NCI-H128 (cell line): Measurements from ENCODE around the gene UCN3.
A peak's percentile ranks its signal among the peaks of the same experiment; 100 is the strongest.
"Not testable (repeated sequence)": the region's sequence is repeated elsewhere in the genome, so short reads cannot be mapped to it uniquely, and the experiment has no call there.

ENCODE experiments used
- DNase-seq: peaks from one replicate; lab custom pipeline; 2025; ENCODE audit not compliant: unreplicated experiment; lab: John Stamatoyannopoulos, UW

Gene UCN3

GRCh38 chr10:5404208-5405041 is 39.7 kb downstream of the UCN3 start, which contains the start of gene TUBAL3:
Gene TUBAL3, minus strand, starts transcription at chr10:5404828. Its CDS starts 36 bp downstream, at chr10:5404792.
- DNase-seq: no peak

DNA sequence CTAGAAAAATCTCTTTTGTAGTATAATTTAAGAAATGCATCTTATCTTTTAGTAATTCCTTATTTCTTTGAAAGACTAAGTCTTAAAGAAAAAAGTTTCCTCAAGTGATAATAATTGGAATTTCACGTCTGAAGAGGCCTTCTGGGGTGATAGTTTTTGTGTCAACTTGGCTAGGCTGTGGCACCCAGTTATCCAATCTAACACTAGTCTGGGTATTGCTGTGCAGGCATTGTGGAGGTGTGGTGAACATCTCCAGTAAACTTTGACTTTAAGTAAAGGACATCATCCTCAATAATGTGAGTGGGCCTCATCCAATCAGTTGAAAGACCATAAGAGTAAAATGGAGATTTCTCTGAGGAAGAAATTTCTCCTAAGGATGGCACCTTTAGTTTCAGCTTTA is 42.2 kb downstream of the UCN3 start:
- DNase-seq: no peak

- DNase-seq: not testable (repeated sequence)
Measured at GRCh38 chr10:5410787-5411186, 46.0 kb downstream of the UCN3 start.

DNA sequence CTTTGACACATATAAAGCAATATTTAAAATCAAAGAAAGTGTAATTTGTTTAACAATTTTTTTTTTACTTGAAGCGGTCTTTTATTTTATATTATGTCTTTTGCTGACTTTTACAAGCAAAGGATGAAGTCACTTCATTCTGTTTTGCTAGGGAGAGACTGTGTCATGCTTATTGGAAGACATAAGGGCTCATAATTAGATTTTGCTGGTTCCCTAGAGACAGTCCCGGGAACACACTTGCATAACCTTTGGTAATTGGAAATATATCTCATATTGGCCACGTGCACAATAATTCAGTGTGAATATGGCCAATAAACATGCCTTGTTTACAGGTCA is 47.1 kb downstream of the UCN3 start:
- DNase-seq: no peak

DNA sequence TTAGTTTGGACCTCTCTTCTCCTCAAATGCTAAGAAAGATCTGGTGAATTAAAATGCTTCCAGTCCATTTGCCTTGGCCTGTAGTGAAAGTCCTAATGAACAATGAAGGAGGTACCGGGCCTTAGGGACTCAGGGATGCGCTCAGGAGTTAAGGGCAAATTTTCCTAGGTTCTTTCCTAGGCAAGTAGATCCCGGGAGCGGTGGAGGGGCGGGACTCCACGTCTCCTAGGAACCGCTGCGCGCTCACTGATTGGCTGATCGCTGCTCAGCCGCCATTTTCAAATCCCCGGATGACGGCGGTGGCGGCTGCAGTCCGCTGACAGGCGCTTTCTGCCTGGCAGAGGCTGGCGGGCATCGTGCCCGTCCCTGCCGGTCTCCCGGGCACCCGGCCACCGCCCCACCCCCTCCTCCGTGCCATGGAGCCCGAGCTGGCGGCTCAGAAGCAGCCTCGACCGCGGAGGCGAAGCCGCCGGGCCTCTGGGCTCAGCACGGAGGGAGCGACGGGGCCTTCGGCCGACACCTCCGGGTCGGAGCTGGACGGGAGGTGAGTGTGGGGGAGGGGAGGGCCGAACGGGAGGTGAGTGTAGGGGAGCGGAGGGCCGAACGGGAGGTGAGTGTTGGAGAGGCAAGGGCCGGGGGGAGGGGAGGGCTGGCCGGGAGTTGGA is 47.6 kb downstream of the UCN3 start, which contains the start of gene NET1:
Gene NET1, plus strand, starts transcription at position 281 of the 665 bp plus-strand sequence. Its CDS starts 136 bp downstream, at position 417.
- DNase-seq: peak; percentile 71

GRCh38 chr10:5413012-5413938 is 48.5 kb downstream of the UCN3 start:
- DNase-seq: no peak

DNA sequence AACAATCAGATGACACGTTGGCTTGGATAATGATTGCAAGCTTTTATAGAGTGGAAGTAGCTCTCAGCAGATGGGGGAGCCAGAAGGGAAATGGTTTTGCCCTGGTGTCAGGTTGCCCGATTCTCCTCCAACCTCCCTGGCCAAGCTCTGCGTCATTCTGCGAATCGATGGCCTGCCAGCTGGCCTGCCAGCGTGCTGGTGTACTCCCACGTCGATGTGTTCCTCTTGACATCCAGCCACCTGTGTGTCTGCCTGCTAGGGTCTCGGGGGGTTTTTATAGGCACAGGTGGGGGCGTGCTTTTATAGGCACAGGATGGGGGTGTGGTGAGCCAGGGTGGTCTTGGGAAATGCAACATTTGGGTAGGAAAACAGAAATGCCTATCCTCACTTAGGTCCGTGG is 52.2 kb downstream of the UCN3 start:
- no peak for DNase-seq

DNA sequence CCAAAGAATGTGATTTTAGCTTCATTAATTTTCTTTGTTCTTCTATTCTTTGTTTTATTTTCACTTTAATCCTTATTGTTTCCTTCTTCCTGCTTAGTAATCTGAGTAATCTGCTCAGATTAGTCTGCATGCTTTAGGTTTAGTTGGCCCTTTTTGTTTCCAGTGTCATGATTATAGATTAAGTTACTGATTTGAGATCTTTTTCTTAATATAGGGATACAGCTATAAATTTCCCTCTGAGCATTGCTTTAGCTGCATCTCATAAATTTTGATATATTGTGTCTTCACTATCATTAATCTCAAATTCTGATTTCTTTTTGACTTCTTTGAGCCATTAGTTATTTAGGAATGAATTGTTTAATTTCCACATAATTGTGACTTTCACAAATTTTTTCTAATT is 53.8 kb downstream of the UCN3 start:
- no peak for DNase-seq

DNA sequence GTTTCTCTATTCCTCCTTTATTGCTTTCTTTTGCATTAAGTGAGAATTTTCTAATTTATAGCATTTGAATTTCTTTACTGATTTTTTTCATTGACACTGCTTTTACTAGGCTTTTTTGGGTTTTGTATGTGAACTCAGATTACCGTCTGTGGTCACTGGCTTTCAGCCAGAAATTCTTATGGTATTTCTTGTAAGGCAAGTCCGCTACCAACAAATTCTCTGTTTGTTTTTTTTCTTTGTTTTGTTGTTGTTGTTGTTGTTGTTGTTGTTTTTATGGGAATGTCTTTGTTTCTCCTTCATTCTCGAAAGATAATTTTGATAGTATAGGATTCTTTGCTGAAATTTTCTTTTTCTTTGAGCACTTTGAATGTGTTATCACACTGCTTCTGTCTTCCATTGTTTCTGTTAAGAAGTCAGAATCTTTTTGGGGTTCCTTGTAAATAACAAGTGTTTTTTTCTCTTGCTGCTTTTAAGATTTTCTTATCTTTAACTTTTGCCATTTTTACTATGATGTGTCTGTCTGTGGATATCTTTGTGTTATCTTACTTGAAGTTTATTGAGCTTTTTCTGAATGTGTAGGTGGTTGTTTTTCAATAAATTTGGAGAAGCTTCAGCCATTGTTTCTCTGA is 54.8 kb downstream of the UCN3 start:
- no peak for DNase-seq

DNA sequence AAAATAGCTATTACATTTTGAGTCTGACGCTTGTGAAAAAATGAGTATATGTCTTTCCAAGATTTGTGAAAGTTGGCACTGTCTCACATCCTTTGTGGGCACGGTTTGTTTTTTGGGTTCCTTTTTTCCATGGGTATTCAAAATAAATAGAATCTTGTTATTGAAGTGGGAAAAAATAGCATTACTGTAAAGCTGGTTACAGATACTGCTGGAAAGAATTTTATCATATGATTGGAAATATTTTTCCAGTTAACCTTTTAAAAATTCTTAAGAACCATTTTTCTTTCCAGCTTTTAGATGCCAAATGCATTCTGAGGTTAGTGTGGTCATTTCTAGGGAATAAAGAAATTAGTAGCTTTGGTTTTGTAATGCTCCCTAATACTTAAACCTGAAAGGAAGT is 59.0 kb downstream of the UCN3 start:
- no peak for DNase-seq
